GM18526 (cell line): ENCODE data around the gene CES3.

ENCODE experiments used
- POLR2A ChIP-seq: IDR thresholded peaks from 3 replicates; pipeline ENCODE4 v1.6.1; 2011; ENCODE audit not compliant: insufficient read length; ENCODE audit errors: extremely low read depth

Gene CES3

DNA sequence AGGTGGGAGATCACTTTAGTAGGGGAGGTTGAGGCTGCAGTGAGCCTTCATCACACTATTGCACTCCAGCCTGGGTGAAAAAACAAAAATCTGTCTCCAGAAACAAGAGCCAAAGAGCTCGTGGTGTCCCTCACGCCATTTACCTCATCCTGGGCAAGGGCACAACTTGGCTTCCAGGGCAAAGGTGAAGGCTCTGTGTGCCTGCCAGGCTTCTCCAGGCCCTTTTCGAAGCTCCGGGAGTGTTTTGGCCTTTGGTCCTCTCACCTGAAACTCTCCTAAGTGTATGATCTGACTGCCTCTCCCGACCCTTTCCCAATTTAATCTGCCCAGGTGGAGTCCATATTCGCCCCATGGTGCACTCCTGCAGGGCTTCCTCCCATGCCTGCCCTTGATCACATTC lies 11.6 kb upstream of the CES3 start:
- no peak for TF ChIP-seq POLR2A

DNA sequence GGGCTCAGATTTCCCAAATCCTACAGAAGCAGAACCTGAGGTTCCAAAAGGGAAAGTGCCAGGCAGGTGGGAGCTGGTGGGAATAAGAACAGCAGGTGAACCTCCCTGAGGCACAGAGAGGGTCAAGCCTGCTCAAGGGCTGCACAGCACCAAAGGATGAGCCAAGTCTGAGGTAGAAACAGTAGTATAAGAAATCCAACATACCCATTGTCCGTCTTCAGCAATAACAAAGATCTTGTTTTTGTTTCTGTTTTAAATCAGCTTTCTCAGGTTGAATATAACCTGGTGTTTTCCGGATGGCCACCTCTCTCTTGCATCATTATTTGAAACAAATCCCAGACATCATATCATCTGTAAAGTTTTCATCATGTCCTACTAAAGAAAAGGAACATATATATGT lies 10.6 kb upstream of the CES3 start:
- TF ChIP-seq POLR2A: no peak

DNA sequence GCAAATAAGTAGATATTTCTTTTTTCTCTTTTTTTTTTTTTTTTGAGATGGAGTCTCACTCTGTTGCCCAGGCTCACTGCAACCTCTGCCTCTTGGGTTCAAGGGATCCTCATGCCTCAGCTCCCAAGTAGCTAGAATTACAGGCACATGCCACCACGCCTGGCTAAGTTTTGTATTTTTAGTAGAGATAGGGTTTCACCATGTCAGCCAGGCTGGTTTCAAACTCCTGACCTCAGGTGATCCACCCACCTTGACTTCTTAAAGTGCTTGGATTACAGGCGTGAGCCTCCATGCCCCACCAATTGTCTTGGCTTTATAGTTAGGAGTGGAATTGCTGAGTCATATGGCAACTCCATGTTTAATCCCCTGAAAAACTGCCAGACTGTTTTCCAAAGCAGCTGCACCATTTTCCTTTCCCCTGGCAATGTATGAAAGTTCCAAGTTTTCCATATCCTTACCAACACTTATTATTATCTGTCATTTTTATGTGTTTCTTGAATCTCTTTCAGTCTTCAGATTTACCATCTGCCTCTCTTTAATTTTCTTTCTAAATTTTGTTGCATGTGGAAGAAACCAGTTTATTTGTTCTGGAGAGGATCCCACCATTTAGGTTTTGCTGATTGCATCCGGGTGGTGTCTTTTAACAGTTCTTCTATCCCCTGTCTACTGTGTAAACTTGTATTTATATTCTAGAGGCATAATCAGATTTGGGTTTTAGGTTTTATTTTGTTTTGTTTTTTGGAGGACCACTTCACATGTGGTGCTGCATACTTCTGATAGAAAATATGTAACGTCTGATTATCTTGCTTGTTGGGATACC lies 9.9 kb upstream of the CES3 start:
- TF ChIP-seq POLR2A: no peak

DNA sequence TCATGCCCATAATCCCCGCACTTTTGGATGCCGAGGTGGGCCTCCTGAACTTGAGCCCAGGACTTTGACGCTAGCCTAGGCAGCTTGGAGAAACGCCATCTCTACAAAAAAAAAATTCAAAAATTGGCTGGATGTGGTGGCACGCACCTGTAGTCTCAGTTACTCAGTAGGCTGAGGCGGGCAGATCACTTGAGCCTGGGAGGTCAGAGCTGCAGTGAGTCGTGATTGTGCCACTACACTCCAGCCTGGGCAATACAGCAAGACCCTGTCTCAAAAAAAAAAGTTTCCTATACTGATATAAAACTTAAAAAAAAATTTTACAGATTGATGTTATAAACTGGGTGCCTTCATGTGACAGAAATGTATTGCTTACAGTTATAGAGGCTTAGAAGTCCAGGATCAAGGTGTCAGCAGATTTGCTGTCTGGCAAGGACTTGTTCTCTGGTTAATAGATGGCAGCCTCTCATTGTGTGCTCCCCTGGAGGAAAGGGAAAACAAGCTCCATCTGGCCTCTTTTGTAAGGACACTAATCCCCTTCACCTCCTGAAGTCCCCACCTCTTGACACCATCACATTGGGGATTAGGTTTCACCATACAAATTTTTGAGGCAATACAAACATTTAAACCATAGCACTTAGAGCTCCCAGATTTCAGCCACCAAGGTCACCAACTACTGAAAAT lies 8.5 kb upstream of the CES3 start:
- TF ChIP-seq POLR2A: no peak

DNA sequence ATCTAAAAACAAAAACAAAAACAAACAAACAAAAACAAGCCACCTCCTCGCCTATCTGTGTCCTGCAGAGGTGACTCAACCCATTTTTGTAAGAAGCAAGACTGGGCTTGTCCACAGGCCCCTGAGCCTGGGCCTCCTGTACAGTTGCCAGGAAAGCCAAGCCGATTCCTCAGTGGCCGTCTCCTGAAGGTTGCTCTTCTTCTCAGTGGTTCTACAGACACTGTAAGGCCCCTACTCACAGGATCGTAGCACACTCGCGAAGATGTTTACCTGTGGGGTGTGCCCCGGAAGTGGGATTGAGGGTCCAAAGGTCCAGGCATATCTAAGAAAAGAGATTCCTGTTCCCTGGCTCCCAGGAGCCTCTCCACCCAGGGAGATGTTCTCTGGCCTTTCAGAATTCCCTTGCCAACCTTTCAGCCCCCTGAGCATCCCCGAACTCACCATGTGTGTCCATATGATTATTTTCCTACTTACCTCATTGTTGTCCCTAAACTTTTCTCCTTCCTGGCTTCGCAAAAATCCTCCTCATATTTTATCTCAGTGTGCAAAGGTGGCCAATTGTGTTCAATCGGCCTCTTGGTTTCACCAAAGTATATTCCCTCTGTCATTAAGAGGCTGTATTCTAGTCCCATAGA lies 7.5 kb upstream of the CES3 start:
- no peak for TF ChIP-seq POLR2A

DNA sequence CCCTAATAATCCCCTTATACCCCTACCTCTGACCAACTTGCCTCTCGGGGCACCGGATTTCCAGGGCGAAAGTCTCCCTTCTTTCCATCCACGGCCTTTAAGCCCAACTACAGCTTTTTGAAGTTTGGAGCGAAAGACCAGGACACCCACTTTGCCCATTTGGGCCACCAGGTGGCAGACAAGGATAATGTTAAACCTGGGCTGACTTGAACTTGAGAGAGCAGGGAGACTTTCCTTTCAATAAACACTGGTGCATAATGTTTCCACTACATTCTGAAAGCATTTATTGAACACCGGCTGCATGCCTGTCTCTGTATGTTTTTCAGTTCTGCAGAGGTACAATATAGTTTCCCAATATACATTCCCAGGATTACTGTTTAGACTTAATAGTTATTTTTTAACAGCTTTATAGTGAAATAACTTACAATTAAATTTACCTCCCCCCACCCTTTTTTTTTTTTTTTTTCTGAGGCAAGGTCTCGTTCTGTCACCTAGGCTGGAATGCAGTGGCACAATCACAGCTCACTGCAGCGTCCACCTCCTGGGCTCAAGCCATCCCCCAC lies 6.9 kb upstream of the CES3 start:
- no peak for TF ChIP-seq POLR2A

DNA sequence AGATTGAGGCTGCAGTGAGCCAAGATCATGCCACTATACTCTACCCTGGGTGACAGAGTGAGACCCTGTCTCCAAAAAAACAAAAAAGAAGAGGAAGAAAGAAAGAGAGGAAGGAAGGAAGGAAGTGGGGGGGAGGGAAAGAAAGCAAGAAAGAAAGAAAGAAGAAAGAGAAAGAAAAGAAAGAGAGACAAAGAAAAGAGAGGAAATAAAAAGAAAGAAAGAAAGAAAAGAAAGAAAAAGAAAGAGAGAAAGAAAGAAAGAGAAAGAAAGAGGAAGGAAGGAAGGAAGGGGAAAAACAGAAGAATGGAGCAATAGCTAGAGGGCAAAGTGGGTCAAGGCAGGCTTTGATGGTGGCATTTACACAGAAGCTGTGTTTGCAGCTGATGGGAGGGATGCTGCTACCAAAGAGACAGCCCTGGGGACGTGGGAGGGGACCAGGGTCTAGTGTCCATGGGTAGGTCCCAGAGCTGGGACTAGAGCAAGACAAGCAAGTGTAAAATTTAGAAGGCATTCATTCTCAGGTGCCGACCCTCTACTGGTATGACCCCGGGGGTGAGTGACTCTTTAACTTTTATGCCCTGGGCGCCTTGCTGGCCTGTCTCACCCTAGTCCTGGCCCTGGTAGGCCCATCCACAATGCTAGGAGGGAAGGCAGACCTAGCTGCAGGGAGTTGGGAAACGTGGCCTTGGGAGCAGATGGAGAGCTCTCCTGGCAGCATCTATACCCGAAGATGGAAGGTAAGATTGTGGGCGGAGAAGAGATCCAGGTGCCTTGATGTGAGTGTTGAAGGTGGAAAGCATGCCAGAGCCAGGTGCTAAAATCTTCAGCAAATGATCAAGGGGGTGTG lies 2.0 kb upstream of the CES3 start:
- TF ChIP-seq POLR2A: no peak

DNA sequence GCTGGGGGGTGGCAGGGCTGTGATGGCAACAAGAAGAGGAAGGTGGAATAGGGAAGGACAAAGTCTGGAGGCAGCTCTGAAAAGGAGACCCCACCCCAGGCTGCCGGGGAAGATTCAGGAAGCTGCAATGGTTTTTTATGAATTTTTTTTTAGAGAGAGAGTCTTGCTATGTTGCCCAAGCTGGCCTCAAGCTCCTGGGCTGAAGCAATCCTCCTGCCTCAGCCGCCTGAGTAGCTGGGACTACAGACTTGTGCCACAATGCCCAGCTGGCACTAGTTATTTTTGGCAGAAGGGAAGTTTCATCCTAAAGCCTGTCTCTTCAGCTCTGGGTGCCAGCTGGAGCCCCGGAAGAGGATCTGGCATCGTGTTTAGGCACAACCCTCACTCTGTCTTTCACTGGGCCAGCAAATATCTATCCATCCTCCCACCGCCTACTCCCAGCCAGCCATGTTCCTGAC lies 1.3 kb upstream of the CES3 start:
- no peak for TF ChIP-seq POLR2A

DNA sequence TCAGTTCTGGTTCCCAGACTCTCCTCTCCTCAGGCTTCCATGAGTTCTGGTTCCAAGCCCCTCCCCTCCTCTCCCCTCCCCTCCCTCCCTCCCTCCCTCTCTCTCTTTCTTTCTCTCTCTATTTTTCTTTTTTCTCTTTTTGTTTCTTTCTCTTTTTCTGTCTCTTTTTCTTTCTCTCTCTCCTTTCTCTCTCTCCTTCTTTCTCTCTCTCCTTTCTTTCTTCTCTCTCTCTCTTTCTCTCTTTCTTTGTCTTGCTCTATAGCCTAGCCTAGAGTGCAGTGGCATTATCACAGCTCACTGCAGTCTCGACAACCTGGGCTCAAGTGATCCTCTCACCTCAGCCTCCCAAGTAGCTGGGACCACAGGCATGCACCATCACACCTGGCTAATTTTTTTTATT lies 796 bp upstream of the CES3 start:
- no peak for TF ChIP-seq POLR2A

DNA sequence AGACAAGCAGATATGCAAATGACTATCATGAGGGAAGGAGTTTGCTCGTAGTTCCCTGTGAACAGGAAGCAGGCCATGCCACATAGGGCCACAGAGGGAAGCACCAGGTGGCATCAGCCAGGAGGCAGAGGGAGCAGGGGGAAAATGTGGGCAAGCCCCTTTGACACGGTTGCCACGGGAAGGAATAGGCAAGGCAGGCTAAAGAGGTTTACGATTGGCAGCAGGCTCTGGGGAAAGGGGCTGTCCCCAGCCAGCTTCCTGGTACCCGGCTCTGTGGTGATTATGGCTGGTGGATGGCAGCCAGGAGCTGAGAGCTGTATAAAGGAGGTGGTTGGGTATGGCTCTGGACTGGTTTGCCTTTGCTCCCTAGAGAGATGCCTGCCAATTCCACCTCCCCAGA lies 848 bp downstream of the CES3 start:
- no peak for TF ChIP-seq POLR2A

DNA sequence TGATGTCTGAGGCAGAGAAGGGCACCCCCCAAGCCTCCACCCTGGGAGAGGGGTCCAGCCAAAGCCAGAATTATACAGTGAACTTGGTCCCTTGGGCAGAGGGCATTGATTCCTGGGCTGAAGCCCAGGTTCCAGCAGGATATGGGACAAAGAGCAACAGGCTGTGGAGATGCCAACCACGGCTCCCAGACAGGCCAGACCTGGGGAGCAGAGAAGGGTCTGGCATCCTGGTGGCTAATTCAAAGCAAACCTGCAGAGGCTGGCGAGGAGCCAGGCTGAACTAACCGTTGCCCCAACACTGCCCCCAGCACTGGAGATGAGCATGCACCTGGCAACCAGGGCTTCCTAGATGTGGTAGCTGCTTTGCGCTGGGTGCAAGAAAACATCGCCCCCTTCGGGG lies 3.0 kb downstream of the CES3 start:
- TF ChIP-seq POLR2A: no peak

DNA sequence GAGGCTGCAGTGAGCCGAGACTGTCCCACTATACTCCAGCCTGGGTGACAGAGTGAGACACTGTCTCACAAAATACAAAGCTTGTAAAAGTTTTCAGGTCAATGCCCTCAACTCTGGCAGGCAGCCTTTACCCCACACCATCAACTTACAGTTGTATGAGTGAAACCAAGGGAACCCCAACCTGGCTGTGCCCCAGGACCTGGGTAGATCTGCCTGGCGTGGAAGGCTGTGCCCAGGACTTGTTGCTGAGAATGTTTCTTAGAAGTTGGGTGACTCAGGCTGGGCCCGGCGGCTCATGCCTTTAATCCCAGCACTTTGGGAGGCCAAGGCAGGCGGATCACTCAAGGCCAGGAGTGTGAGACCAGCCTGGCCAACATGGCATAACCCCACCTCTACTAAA lies 7.8 kb downstream of the CES3 start:
- no peak for TF ChIP-seq POLR2A

DNA sequence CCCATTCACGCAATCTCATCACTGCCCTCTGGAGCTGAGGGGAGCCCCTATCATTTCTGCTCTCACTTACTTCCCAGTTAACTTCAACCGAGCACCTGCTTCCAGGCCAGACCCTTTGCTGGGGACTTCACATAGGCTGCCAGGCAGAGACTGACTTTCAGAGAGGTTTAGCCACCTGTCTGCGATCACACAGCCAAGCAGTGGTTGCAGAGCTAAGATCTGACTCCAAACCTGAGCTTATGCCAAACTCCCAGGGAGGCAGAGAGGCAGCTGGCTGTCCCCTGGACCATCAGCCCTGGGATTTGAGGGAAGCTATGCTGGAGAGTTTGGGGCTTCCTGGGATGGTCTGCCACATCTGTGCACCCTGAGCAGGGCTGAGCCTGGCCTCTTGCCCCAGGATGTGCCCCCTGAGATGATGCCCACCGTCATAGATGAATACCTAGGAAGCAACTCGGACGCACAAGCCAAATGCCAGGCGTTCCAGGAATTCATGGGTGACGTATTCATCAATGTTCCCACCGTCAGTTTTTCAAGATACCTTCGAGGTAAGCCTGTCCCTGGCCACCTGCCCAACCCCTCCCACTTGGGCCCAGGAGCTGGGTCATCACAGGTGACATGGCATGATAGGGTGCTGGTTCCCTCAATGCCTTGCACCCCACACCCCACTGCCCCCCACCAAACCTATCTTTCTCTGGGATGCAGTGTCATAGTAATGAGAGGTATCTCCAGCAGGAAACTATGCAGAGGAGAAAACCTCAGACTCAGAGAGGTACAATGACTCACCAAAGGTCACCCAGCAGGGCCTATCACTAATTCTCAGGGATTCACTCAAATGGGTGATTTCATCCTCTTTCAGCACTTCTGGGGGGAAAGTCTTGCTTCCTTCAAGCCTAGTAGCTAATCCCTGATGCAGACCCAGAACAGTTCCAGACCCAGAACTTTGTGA lies 10.0 kb downstream of the CES3 start:
- TF ChIP-seq POLR2A: no peak

DNA sequence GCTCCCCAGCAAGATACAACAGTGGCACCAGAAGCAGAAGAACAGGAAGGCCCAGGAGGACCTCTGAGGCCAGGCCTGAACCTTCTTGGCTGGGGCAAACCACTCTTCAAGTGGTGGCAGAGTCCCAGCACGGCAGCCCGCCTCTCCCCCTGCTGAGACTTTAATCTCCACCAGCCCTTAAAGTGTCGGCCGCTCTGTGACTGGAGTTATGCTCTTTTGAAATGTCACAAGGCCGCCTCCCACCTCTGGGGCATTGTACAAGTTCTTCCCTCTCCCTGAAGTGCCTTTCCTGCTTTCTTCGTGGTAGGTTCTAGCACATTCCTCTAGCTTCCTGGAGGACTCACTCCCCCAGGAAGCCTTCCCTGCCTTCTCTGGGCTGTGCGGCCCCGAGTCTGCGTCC lies 11.9 kb downstream of the CES3 start:
- no peak for TF ChIP-seq POLR2A
